ENCODE results near the gene ABCA6.

Gene ABCA6

DNA sequence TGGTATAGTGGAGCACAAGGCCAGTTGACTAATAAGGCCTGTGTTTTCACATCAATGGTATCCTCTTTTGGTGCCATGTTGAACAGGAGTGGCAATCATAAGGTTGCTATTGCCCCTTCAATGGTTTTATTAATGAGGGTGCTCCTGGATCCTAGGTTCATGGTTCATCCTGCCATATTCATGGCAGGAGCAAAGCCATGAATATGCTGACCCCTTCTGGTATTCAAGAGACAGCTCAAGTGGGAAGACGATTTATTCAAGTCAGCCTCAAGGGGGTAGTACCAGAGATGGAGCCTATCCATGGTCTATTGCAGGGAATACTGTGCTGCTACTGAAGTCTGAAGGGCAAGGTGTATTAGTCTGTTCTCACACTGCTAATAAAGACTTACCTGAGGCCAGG lies 83.5 kb downstream of the ABCA6 start:
- TF ChIP-seq, protein P1, sequence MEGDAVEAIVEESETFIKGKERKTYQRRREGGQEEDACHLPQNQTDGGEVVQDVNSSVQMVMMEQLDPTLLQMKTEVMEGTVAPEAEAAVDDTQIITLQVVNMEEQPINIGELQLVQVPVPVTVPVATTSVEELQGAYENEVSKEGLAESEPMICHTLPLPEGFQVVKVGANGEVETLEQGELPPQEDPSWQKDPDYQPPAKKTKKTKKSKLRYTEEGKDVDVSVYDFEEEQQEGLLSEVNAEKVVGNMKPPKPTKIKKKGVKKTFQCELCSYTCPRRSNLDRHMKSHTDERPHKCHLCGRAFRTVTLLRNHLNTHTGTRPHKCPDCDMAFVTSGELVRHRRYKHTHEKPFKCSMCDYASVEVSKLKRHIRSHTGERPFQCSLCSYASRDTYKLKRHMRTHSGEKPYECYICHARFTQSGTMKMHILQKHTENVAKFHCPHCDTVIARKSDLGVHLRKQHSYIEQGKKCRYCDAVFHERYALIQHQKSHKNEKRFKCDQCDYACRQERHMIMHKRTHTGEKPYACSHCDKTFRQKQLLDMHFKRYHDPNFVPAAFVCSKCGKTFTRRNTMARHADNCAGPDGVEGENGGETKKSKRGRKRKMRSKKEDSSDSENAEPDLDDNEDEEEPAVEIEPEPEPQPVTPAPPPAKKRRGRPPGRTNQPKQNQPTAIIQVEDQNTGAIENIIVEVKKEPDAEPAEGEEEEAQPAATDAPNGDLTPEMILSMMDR (conservative IDR thresholded peaks at IDR 0.05; ENCODE audit: low read length), result no peak
- no peak for DNase-seq (ENCODE audit: low read depth)

DNA sequence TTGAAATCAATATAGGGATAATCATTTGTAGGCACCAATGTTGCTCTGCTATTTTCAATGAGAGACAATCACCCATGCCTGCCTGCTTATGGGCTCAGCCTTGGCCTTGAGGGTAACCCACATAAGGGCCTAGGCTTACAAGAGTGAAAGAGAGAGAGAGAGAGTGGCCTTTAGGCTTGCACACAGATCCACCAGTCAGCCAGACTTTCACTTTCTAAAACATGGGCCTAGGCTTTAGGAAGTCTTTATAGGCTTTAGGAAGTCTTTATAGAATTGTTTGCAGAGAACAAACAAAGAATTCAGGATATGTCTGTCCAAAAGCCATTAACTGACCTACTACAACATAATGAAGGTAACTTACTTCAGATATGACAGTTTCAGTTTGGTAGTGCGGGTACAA lies 84.4 kb downstream of the ABCA6 start:
- no peak overlapping the region for H3K4me3 ChIP-seq (ENCODE audit: low read length)
- no peak for DNase-seq (ENCODE audit: low read depth)
- TF ChIP-seq, protein P1 (conservative IDR thresholded peaks at IDR 0.05; ENCODE audit: low read length), result no peak

More for the DNA sequence above, 83.5 kb downstream of the ABCA6 start:
- H3K4me3 ChIP-seq (ENCODE audit: low read length), result no peak overlapping the region

DNA sequence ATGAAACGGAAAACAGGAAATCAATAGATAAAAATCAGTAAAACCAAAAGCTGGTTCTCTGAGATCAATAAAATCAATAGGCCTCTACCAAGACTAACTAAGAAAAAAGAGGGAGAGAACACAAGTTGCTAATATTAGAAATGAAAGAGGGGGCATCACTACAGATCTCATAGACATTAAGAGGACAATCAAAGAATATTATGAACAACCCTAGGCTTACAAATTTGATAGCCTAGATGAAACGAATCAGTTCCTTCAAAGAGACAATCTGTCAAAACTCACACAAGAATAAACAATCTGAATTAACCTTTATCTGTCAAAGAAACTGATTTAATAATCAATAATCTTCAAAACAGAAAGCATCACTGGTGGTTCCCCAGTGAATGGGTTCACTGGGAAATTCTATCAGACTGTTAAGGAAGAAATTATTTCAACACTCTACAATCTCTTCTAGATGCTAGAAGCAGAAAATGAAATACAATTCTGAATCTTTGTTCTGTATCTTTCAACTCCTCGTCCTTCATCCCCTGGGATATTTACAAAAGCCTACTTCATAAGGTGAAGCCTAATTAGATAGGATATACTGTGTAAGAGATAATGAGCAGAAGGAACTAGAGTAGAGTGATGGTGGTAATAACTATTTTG lies 85.4 kb downstream of the ABCA6 start:
- TF ChIP-seq, protein P1 (conservative IDR thresholded peaks at IDR 0.05; ENCODE audit: low read length), result no peak
- DNase-seq (ENCODE audit: low read depth), result no peak
- no peak overlapping the region for H3K4me3 ChIP-seq (ENCODE audit: low read length)

DNA sequence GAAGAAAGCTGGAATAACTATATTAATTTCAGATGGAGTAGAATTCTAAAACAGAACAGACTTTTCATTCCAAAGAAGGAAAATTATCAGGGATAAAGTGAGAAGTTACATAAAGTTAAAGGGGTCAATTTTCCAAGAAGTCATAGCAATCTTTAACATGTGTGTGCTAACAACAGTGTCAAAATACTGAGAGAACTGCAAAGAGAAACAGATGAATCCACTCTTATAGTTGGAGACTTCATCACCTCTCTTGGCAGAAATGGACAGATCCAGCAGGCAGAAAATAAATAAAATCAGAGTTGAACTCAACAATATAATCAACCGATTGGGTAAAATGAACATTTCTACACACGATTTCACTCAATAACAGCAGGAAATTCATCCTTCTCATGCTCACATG lies 86.4 kb downstream of the ABCA6 start:
- no peak for DNase-seq (ENCODE audit: low read depth)
- no peak overlapping the region for H3K4me3 ChIP-seq (ENCODE audit: low read length)
- TF ChIP-seq, protein P1 (conservative IDR thresholded peaks at IDR 0.05; ENCODE audit: low read length), result no peak

DNA sequence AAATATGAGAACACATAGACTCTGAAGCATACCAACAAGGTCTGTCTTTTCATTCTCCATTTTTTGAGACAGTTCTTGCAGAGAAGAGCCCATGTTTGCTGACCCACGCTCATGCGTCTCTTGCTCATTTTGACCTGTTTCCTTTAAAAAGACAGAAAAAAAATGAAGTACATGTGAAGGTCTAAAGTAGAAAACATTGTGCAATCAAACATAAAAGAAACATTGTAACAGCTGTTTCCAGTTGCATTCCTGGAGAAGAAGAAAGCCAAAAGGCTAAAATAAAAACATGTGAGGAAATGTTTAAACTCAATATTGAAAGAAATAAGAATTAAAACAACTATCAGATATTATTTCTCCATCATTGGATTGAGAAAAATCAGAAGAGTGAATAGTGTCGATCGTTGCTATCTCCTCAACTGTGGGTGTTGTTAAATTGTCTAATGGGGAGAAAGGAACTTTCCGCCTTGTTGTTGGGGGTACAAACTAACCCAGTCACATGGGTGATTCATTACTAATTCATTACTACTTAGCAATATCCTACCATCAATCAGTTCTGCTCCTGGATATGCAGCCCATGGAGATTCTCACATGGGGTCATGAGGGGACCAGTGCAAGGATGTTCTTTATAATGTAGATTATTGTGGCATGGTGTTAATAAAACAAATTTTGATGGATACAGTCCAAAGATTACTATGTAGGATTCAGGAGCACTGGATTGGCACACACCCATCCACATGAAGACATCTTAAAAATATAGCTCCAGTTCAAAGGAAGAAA lies 90.5 kb downstream of the ABCA6 start:
- H3K4me3 ChIP-seq (ENCODE audit: low read length), result no peak overlapping the region; the same call in 1 of the 2 replicates
- TF ChIP-seq, protein P1 (conservative IDR thresholded peaks at IDR 0.05; ENCODE audit: low read length), result no peak
- peak; percentile 78 for DNase-seq (ENCODE audit: low read depth)

DNA sequence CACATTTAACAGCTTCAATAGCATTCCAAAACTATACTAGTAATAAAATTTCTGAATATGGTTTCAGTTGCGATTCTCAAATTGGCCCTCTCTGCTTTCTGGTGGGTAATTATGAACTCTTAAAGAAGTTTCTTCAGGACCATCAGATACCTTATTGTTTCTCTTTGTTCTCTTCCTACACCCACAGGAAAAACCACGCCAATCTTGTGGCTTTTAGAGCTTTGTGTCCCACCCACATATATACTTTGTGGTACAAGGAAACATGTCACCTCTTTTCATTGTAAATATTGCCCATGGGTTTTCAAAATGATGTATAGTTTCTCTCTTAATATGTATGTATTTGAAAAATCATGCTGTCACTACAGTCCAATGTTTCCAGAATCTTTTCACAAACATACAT lies 93.1 kb downstream of the ABCA6 start:
- TF ChIP-seq, protein P1 (conservative IDR thresholded peaks at IDR 0.05; ENCODE audit: low read length), result no peak
- DNase-seq (ENCODE audit: low read depth), result no peak
- no peak overlapping the region for H3K4me3 ChIP-seq (ENCODE audit: low read length)
